Measurements from ENCODE around the gene ETHE1.

ETHE1 gene

GRCh38 chr19:43463381-43464133, 63.4 kb downstream of the ETHE1 start:
- peak; percentile 75 for DNase-seq

GRCh38 chr19:43462785-43463380, 64.1 kb downstream of the ETHE1 start:
- no peak for DNase-seq

- no peak for DNase-seq
Measured at GRCh38 chr19:43462383-43462782, 64.6 kb downstream of the ETHE1 start.

GRCh38 chr19:43461303-43461702, 65.7 kb downstream of the ETHE1 start:
- DNase-seq: no peak

GRCh38 chr19:43460362-43461016, 66.5 kb downstream of the ETHE1 start:
- DNase-seq: no peak

- DNase-seq: no peak
Measured at GRCh38 chr19:43457809-43458208, 69.2 kb downstream of the ETHE1 start.

Measured in GOT3 (cell line).